ENCODE results near the gene CPNE5. TPM values are rescaled to one million over a fixed set of nuclear protein-coding genes. Genes with fewer than 3 reads are reported as not detected.

CPNE5 gene
- total RNA-seq, 2 donors from 2014 or later = 0.25 to 3.0 TPM

DNA sequence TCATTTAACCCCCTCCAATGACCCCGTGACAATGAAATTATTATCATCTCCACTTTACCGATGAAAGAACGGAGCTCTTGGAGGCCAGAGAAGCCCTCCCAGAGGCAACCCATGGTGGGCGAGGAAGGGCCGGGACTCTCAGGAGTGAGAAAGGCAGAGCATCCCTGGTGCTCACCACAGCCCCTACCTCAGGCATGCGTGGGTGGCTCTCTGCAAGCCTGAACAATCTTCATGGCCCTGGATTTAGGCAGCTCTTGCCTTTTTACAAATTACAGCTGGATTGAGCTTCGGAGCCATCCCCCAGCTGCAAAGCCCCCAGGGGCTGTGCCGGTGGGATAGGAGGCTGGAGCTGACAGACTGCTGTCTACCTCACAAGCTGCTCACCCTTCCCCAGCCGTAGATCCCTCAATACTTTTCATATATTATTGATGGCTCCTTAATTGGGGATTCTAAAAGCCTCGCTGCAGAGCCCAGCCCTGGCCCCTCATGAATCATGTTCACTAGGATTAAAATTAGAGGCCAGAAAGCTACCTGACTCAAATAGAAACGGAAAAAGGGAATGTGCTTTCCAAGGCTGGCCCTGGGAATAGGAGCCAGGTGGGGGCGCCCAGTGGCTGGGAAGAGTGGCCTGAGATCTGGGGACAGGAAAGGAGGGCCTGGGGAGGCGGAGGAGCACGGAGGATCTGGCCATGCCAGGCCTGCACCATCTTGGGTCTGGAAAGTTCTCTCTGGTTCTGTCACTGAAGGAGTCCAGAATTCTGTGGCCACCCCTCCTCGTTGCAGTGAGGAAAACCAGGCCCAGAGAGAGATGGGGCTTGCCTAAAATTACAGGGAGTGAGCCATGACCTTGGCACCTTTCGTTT, 29.1 kb downstream of the CPNE5 start:
- Mint-ChIP-seq H3K9me3 (no peaks in the 10 kb centered on the region), H3K36me3 (no peaks in the 10 kb centered on the region), H3K27ac (no peak overlapping the region)
- ATAC-seq (no peak), DNase-seq (ENCODE audit: low spot score in 2 of 2) (no peak)

DNA sequence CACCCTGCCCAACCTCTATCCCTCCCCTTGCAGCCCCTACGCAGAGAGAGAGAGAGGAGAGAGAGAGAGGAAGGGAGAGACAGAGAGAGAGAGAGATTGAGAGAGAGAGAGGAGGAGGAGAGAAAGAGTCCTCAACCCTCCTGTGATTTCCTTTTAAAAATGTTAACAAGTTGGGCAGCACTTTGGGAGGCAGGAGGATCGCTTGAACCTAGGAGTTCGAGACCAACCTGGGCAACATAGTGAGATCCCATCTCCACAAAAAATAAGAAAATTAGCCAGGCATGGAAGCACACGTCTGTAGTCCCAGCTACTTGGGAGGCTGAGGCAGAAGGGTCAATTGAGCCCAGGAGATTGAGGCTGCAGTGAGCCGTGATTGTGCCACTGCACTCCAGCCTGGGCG, 30.1 kb downstream of the CPNE5 start:
- DNase-seq (ENCODE audit: low spot score in 2 of 2) (no peak), ATAC-seq (no peak)
- Mint-ChIP-seq H3K36me3 (no peaks in the 10 kb centered on the region), H3K27ac (no peak overlapping the region), H3K9me3 (no peaks in the 10 kb centered on the region)

DNA sequence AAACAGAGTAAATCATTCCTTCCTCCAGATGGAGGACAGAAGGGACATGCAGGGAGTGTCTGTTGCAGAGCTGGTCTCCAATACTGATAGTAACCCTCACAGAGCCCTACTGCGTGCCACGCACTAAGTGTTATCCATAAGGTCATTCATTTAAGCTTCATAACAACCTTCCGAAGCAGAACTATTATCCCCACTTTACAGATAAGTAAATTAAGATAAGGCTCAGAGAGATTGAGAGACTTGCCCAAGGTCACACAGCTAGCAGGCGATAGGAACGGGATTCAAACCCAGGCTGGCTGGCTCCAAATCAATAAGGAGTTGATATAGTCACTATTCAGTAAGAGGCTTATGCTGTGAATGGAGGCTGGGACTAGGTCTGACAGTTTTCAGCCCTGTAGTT, 30.6 kb downstream of the CPNE5 start:
- no peaks in the 10 kb centered on the region for H3K9me3 Mint-ChIP-seq
- no peak overlapping the region for H3K27ac Mint-ChIP-seq
- ATAC-seq (no peak), DNase-seq (ENCODE audit: low spot score in 2 of 2) (no peak)
- H3K36me3 Mint-ChIP-seq = no peaks in the 10 kb centered on the region

DNA sequence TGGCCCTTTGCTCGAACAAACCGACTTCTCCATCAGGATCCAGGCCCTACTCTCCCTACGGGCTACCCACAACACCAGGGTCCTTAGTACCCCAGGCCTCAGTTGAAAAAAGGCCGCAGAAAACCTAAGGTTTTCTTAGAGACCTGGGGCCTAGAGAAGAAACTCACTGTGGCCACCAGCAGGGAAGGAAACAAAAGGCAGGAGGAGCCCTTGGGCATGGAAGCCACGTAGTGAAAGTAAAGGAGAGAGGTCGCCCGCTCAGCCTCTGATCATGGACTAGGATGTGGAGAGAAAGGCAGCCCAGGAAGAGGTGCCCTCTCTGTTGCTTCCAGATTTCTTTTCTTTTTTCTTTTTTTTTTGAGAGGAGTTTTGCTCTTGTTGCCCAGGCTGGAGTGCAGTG, 31.5 kb downstream of the CPNE5 start:
- no peak for ATAC-seq
- no peaks in the 10 kb centered on the region for H3K36me3 Mint-ChIP-seq

DNA sequence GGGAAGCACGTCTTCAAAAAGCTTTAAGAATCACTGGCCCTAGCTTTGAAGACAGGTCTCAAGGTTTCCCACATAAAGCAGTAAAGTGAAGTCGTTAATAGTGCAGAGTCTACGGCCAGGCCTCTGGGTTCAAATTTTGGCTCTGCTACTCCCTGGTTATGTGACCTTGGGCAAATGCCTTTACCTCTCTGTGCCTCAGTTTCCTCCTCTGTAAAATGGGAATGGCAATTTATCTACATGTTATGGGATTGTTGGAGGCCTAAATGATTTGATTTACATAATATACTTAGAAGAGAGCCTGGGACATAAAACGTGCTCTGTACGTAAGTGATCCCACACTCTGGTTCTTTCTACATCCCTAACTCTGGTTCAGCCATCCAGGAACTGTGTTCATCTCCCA, 32.1 kb downstream of the CPNE5 start:
- DNase-seq (ENCODE audit: low spot score in 2 of 2) (no peak), ATAC-seq (no peak)
- H3K36me3 Mint-ChIP-seq = no peaks in the 10 kb centered on the region
- no peak overlapping the region for H3K27ac Mint-ChIP-seq
- H3K9me3 Mint-ChIP-seq = no peaks in the 10 kb centered on the region

More for the DNA sequence above, 31.5 kb downstream of the CPNE5 start:
- Mint-ChIP-seq H3K27ac (no peak overlapping the region), H3K9me3 (no peaks in the 10 kb centered on the region)
- no peak for DNase-seq (ENCODE audit: low spot score in 2 of 2)

DNA sequence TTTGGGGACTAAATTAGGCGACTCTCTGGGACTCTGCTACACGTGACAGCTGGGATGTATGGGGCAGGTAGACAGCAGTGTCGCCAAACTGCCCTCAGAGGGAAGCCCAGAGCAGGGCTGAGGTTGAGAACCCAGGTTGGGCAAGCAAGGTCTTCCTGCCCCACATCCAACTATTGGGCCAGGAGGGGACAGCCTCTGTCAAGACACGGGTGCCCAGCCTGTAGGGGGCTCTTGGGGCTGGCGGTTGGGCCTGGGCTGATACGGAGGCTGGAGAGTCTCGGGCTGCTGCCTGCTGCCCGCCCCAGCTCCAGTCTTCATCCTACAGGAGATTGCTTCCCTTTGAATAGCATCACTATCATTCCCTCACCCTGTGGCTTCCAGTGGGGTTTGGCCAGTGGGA, 33.3 kb downstream of the CPNE5 start:
- Mint-ChIP-seq H3K36me3 (no peaks in the 10 kb centered on the region), H3K27ac (no peak overlapping the region), H3K9me3 (no peaks in the 10 kb centered on the region)
- no peak for ATAC-seq
- no peak for DNase-seq (ENCODE audit: low spot score in 2 of 2)

DNA sequence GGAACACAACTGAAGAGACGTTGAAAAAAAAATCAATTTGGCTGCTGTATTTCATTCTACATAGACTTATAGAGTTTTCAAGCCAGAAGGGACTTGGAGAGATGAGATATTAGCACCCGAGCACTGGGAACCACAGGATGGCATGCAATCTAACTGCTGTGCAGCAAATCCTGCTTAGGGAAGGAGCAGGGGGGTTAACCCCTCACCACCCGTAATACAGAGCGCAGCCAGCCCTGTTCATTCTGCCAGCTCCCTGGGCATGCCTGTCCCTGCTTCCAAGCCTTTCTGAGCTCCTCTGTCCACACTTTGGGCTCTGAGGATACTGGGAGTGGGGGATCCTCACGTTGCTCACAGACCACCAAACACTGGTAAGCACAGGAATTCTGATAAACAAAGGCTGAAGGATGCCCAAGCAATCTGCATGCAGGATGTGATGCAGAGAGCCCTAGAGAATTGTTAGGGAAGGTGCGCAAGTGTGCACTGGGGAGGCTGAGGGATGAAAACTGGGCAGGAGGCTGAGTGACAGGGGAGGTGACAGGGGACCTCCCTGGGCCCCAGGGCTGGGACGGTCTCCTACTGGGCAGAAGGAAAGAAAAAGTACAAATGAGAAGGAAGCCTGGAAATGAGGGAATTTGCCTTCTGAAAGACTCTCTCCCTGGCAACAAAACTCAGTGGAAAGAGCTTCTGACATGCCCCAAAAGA, 34.0 kb downstream of the CPNE5 start:
- Mint-ChIP-seq H3K27ac (no peak overlapping the region), H3K36me3 (no peaks in the 10 kb centered on the region), H3K9me3 (no peaks in the 10 kb centered on the region)
- DNase-seq (ENCODE audit: low spot score in 2 of 2) (no peak), ATAC-seq (no peak)

DNA sequence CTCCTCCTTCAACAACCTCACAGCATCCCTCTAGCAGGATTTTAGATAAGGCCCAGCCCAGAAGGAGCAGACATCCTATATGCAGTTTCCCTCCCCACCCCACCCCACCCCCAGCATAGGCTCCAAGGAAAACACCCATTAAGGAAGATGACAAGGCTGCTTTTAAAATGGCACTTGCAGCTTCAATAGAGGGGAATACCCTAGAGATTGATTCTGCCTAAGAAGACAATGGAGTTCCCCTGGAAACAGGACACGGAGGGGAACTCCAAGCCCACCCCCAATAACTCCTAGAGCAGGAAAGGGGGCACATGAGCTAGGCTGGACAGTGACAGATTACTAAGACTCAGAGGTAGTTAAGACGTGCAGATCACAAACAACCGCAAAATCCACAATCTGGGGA, 34.7 kb downstream of the CPNE5 start:
- Mint-ChIP-seq H3K36me3 (no peaks in the 10 kb centered on the region), H3K27ac (no peak overlapping the region), H3K9me3 (no peaks in the 10 kb centered on the region)
- DNase-seq (ENCODE audit: low spot score in 2 of 2) (no peak), ATAC-seq (no peak)

DNA sequence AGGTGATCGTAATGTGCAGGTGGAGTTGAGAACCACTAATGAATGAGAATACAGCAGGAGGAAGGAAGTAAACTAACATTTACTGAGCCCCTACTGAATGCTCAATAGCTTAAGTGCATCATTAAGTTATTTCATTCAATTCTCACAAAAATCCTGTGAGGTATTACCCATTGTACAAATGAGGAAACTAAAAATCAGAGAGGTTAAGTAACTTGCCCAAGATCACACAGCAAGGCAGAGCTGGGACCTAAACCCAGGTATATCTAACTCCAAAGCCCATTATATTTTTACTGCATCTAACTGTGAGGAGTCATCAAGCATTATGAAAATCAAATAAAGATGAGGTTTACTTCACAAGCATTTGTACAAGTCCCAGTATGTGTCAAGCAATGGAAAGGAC, 35.3 kb downstream of the CPNE5 start:
- ATAC-seq (no peak), DNase-seq (ENCODE audit: low spot score in 2 of 2) (no peak)
- no peaks in the 10 kb centered on the region for H3K36me3 Mint-ChIP-seq
- no peak overlapping the region for H3K27ac Mint-ChIP-seq
- H3K9me3 Mint-ChIP-seq = no peaks in the 10 kb centered on the region

DNA sequence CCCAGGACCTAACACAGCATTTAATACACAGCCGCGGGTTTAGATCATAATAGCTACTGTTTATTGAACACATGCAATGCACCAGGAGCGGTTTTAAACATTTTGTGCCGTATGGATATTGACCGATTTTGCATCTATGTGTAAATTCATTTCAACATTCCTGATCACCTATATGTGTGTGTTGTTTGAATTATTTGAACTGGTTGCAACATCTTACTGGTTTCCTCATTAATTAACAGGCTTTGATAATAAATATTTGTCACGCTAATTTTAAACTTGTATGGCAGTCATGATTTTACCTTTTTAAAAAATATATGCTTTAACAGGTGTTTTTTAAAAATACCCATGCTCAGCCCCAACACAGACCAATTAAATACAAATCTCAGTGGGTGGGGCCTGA, 35.8 kb downstream of the CPNE5 start:
- Mint-ChIP-seq H3K9me3 (no peaks in the 10 kb centered on the region), H3K27ac (no peak overlapping the region), H3K36me3 (no peaks in the 10 kb centered on the region)
- no peak for ATAC-seq
- DNase-seq (ENCODE audit: low spot score in 2 of 2) = no peak

DNA sequence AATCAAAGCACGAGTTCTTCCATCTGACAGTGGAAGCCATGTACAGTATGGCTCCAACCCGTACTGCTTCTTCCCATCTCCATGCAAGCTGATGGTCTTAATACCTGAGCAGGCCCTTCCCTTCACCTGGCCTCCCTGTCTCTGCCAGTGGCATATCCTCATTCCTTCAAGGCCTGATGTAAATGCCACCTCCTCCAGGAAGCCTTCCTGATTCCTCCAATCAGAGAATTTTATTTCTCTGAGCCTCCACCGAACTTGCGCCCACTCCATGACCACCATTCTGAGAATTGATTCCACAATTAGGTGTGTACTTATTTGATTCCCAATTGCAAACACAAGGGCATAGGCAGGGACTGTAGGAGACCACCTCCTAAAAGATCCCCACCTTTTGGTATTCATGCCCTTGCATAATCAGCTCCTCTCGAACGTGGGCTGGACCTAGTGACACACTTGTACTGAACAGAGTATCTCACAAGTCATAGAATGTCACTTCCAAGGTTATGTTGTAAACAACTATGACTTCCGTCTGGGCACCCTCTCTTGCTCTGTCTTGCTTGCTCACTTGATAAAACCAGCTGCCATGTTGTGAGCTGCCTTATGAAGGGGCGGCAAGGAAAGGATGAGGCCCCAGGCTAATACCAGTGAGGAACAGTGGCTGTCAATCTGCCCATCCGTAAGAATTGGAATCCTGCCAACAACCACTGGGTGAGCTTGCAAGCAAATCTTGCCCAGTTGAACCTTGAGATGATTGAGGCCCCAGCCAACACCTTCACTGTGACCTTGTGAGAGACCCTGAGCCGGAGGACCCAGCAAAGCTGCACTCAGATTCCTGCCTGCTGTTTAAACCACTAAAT, 38.8 kb downstream of the CPNE5 start:
- ATAC-seq = no peak
- Mint-ChIP-seq H3K9me3 (no peaks in the 10 kb centered on the region), H3K27ac (no peak overlapping the region), H3K36me3 (no peaks in the 10 kb centered on the region)
- DNase-seq (ENCODE audit: low spot score in 2 of 2) = no peak

DNA sequence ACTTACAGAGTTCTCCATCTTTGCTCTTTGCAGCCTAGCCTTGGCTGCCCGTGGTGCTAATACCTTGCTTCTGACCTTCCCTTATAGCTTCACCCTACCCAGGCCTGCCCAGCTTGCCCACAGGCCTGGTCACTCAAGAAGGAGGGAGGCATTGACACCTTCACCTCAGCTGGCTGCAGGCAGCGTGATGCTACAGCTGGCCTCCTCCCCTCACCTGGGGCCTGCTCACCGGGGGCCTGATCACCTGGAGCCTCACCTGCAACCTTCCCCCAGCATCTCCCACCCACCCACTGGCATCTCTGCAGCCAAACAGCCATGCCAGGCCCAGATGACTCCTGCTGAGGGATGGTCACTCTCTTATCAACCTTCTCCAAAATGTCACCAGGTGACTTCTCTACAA, 40.4 kb downstream of the CPNE5 start:
- ATAC-seq = no peak
- Mint-ChIP-seq H3K27ac (no peak overlapping the region), H3K9me3 (no peaks in the 10 kb centered on the region), H3K36me3 (no peaks in the 10 kb centered on the region)
- no peak for DNase-seq (ENCODE audit: low spot score in 2 of 2)

DNA sequence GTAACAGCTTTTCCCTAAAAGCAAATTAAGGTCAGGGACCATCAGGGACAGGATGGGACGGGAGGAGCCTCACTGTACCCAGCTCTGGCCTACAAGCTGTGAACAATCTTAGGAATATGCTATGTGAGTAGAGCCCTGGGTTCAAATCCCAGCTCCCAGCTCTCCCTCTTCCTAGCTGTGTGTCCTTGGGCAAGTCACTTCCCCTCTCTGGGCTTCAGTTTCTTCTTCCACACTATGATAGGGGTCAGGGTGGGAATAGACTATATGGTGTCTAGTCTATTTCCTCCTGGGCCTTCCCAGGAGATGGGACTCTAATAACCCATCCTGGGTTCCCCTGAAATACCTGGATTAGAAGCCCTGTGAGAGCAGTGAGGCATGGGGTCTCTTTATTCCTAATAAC, 41.6 kb downstream of the CPNE5 start:
- ATAC-seq (no peak), DNase-seq (ENCODE audit: low spot score in 2 of 2) (no peak)
- no peaks in the 10 kb centered on the region for H3K36me3 Mint-ChIP-seq
- no peaks in the 10 kb centered on the region for H3K9me3 Mint-ChIP-seq
- no peak overlapping the region for H3K27ac Mint-ChIP-seq

DNA sequence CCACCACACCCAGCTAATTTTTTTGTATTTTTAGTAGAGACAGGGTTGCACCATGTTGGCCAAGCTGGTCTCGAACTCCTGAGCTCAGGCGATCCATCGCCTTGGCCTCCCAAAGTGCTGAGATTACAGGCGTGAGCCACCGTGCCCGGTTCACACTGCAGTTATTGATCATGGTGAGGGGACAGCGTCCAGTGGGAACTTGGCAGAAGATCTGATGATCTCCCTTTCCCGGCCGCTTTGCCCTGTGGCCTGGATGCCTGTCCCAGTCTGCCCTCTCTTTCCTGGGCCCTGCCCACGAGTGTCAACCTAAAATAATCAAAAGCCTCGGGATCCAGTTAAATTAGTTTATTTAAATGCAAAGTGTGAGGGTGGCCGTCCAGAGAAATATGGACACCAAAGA, 42.2 kb downstream of the CPNE5 start:
- Mint-ChIP-seq H3K9me3 (no peaks in the 10 kb centered on the region), H3K36me3 (no peaks in the 10 kb centered on the region), H3K27ac (no peak overlapping the region)
- no peak for DNase-seq (ENCODE audit: low spot score in 2 of 2)
- ATAC-seq = no peak

DNA sequence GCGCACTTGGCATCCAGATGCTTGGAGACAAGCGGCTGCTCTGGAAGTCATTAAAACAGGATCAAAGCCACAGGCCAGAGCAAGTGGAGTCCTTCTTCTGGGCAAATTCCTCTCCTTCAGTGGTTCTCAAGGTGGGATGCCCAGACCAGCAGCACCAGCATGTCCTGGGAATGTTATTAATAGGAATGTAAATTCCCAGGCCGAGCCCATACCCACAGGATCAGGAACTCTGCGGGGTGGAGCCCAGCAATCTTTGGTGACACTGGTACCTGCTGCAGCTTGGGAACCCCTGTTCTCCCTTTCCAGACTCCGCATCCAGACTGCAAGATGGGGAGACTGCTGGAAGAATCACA, 44.6 kb downstream of the CPNE5 start:
- Mint-ChIP-seq H3K9me3 (no peaks in the 10 kb centered on the region), H3K27ac (no peak overlapping the region), H3K36me3 (no peaks in the 10 kb centered on the region)
- ATAC-seq (no peak), DNase-seq (ENCODE audit: low spot score in 2 of 2) (no peak)

DNA sequence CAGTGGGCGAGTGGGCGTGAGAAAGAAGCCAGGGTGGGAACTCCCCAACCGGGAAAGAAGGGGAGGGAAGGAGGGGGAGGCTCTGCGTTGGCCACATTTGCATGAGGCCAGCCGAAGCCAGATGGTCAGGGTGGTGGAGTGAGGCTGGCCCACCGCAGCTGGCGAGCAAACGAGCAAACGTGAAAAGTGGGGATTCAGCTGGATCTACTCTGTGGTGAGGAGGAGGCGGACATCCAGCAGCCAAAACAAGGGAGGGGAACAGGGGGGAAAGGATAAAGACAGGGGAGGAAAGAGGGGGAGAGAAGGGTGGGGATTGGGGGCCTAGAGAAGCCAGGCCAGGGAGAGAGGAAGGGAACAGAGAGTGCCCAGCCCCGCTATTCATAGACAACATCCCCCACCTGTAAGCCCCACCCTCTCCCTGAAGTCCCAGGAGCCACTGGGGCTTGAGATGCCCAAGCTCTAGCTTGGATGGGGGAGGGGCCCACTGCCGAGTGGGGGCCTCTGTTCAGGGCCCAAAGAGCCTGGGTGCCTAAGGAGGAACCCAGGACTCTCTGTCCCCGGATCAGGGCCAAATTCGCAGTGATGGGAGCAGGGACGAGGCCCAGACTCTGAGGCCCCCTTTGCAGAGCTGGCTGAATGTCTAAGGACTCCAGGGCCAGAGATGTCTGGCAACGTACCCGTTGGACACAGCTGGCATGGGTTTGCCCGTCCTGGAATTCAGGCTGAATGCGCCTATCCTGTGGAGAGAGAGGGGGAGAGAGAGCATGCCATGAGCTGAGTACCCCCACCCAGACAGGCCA, 45.1 kb downstream of the CPNE5 start:
- Mint-ChIP-seq H3K36me3 (no peaks in the 10 kb centered on the region), H3K9me3 (no peaks in the 10 kb centered on the region)
- ATAC-seq = no peak

More for the DNA sequence above, 45.1 kb downstream of the CPNE5 start:
- no peak overlapping the region for H3K27ac Mint-ChIP-seq
- no peak for DNase-seq (ENCODE audit: low spot score in 2 of 2)
